Measurements from ENCODE around the gene CENPF.
"Not testable (repeated sequence)": the region's sequence is repeated elsewhere in the genome, so short reads cannot be mapped to it uniquely, and the experiment has no call there.

Gene CENPF

GRCh38 chr1:214662223-214662785 lies 59.3 kb downstream of the CENPF start:
- DNase-seq (ENCODE audit: low spot score): no peak

DNA sequence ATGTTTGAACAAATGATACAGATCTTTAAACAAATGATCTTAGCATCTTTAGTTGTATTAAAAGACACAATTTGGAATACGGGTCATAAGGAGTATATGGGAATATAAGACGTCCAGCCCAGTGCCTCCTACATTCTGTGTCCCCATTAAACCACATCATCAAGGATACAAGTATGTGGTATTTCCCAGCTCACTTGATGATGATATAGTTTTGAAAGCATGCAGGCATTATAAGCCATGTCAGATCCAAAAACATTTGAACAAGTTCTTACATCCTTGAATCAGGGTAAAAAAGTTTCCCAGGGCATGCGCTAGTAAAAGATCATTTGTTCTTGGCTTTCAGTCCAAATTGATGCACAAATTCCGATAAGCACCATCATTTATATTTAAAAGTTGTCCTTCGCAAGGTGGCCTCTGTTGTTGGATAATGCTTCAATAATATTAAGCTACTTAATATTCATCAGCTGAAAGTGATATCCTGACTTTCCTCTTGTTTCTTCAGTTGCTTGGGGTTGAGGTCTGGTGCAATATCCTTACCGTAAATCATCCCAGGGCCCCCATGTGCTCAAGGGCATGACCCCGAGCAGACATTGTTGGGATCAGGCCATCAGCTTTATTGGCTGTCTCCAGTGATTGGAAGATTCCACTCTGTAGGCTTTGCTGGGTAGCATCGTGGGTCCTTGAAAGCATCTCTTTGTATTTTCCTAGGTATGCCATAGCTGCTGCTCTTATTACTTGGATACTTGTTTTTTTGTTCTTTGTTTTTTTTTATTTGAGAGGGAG lies 61.8 kb downstream of the CENPF start:
- DNase-seq (ENCODE audit: low spot score): no peak

- no peak for DNase-seq (ENCODE audit: low spot score)
These were observed 62.7 kb downstream of the CENPF start for GRCh38 chr1:214665606-214666110.

DNA sequence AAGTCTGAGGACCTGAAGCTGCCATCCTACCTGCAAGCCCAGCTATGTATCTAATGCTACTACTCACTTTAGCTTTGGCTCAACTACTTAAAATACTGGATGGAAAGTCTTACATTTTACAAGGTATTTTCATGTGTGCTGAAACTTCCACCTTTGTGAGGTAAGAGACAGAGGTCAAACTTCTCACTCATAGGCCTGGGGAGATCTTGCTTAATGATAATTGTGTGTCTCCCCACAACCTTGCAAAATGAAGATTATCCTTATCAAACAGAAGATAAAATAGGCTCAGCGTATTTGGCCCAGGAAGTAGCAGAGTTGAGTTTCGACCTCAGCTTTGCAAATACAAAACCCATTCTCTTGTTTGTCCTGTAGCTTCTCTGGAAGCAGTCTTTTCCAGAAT lies 63.7 kb downstream of the CENPF start:
- DNase-seq (ENCODE audit: low spot score): no peak

DNA sequence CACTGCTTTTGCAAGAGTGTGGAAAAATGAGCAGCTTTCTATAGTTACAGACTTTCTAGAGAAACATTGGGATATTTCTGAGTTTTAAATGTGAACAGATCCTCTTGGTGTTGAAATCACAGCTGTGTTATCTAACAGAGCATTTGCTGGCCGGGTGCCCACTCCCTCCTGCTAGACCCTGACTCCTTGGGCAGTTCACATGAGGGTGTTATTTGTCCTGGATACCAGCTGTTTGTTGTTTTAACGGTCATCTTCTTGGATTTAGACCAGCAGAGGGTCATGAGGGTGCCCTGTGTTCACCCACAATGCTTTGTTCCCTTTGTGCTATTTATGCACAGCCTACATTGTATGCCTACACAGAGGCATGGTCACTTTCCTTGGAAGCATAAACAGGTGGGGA lies 67.1 kb downstream of the CENPF start:
- no peak for DNase-seq (ENCODE audit: low spot score)

GRCh38 chr1:214673029-214673428 lies 70.0 kb downstream of the CENPF start:
- not testable (repeated sequence) for DNase-seq (ENCODE audit: low spot score)

GRCh38 chr1:214673576-214673975 lies 70.6 kb downstream of the CENPF start:
- no peak for DNase-seq (ENCODE audit: low spot score)

GRCh38 chr1:214675524-214675923 lies 72.5 kb downstream of the CENPF start:
- DNase-seq (ENCODE audit: low spot score): not testable (repeated sequence)

DNA sequence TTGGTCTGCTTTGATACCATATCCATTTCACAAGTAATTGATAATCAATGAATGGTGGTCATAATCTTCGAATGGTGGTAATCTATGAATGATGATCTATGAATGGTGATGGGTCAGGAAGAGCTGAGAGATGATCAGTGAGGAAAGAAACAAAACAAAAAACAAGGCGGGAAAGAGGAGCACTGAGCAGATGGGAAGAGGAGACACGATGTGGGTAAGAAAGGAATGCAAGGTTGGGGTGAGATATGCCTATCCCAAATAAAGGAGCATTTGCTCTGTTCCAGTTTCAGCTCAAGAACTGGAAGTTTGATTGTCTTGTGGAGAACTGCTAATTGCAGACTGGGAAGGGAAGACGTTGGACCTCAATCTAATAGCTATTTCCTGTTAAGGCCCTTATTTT lies 73.8 kb downstream of the CENPF start:
- DNase-seq (ENCODE audit: low spot score): no peak

GRCh38 chr1:214677945-214678344 lies 75.0 kb downstream of the CENPF start:
- no peak for DNase-seq (ENCODE audit: low spot score)

GRCh38 chr1:214678386-214678785 lies 75.4 kb downstream of the CENPF start:
- no peak for DNase-seq (ENCODE audit: low spot score)

DNA sequence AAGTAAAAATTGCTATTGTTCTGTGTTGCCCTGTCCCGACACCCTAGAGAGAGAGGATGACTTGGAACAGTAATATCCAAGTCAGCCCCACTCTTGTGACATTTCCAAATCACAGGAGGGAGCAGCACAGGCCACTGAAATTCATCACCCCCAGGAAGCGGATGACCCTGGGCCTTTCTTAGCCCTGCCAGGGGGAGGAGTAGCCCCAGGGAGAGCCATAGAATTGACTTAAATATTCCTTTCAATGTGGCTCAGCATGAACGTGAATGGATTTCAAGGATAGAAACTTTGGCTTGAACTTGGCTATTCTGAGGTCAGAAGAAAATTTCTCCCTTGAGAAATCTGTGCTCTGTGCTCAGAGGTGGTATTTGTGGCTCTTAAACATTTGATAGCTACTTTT lies 80.6 kb downstream of the CENPF start:
- no peak for DNase-seq (ENCODE audit: low spot score)

- DNase-seq (ENCODE audit: low spot score): no peak
These were observed 82.9 kb downstream of the CENPF start for GRCh38 chr1:214685906-214686305.

- DNase-seq (ENCODE audit: low spot score): no peak
These were observed 83.5 kb downstream of the CENPF start for GRCh38 chr1:214686497-214686896.

DNA sequence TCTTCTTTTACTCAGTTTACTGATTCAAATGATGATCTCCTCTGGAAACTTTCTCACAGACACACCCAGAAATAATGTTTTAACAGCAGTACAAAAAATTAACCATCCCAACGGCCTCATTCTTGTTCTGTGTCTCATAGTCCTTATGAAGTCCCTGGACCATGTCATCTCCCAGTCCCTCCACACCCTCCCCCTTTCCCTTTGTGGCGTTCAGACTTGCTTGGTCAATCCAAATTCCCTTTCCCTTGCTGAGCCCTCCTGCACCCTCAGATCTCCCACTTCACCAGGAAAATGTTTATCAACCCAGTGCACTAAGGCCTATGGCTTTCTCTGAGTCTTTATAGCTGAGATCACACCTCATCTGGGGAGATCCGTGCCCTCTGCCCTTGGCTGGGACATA lies 85.9 kb downstream of the CENPF start:
- DNase-seq (ENCODE audit: low spot score): no peak

DNA sequence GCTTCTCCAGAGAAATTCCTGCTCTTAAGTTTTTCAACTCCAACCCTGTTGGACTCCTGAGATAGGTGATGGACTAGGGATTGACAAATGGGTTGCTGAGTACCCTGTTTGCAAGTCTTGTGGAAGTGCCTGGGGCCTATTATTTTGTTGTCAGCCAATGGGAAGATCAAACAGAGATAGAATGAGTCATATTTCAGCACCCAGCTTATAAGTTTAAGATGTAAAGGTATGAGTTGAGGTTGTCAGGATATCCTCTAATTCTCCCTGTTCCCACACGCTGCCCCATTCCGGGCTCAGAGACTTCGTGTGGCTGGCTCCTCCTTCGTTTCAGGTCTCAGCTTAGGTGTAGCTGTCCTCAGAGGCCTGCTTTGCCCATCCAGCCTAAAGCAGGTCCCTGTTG lies 91.8 kb downstream of the CENPF start:
- DNase-seq (ENCODE audit: low spot score): no peak

DNA sequence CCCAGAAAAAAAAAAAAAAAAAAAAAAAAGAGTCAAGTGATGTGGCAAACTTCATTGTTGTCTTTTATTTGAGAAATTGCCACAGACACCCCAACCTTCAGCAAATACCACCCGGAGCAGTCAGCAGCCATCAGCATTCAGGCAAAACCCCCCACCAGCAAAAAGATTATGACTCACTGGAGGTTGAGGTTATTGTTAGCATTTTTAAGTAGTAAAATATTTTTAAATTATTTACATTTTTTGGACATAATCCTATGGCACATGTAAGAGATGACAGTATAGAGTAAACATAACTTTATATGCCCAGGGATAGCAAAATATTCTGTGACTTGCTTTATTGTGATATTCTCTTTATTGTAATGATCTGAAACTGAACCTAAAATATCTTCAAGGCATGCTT lies 95.6 kb downstream of the CENPF start:
- DNase-seq (ENCODE audit: low spot score): no peak

DNA sequence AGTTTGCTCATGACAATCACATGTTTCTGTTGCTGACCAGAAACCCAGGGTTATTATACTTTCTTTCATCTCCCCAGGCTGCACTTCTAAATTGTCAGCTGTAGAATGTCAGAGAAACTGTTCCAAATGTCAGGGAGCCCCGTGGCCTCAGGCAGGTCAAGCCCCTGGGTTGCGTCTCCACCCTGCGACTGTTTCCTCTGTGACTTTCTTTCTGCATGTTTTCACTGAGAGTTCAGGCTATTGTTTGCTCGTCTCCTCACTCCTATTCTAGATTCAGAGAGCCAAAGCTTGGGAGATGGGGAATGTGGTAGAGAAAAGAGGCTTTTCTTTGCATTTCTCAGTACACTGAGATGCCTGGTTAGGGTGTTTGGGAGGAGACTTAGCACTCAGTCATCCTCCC lies 97.4 kb downstream of the CENPF start:
- no peak for DNase-seq (ENCODE audit: low spot score)

DNA sequence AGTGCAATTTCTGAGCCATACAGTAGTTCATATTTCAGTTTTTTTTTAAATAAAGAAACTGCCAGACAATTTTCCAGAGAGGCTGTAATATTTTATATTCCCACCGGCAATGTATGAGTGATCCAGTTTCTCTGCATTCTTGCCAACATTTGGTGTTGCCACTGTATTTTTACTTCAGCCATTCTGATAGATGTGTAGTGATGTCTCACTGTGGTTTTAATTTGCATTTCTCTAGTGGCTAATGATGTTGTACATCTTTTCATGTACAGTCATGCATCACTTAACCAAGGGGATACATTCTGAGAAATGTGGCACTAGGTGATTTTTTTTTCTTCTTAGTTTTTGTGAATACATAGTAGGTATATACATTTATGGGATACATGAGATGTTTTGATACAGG lies 99.6 kb downstream of the CENPF start:
- no peak for DNase-seq (ENCODE audit: low spot score)

GRCh38 chr1:214707306-214708087 lies 104.5 kb downstream of the CENPF start:
- DNase-seq (ENCODE audit: low spot score): no peak

DNA sequence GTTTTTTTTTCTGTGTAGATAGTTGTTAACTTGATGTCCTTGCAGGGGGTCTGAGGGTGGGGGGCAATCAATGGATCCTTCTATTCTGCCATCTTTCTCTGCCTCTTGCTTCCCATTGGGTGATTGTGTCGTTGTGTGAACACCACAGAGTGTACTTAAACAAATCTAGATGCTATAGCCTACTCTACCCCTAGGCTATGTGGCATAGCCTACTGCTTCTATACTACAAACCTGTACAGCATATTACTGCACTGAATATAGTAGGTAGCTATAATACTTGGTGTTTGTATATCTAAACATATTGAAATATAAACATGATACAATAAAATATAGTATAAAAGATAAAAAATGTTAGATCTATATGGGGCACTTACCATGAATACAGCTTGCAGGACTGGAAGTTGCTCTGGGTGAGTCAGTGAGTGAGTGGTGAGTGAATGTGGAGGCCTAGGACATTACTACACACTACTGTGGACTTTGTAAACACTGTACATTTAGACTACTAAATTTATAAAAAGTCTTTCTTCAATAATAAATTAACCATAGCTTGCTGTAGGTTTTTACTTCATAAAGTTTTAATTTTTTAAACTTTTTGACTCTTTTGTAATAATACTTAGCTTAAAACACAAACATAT lies 105.4 kb downstream of the CENPF start:
- no peak for DNase-seq (ENCODE audit: low spot score)

DNA sequence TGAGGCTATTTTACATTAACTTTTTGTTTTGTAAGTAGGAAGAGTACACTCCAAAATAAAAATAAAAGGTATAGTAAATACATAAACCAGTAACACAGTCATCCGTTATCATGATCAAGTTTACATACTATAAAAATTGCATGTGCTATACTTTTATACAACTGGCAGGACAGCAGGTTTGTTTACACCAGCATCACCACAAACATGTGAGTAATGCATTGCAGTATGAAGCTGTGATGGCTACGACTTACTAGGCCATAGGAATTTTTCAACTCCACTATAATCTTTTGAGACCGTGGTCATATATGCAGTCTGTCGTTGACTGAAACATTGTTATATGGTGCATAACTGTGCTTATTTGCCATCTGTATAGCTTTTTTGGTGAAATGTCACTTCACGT lies 106.2 kb downstream of the CENPF start:
- DNase-seq (ENCODE audit: low spot score): no peak

DNA sequence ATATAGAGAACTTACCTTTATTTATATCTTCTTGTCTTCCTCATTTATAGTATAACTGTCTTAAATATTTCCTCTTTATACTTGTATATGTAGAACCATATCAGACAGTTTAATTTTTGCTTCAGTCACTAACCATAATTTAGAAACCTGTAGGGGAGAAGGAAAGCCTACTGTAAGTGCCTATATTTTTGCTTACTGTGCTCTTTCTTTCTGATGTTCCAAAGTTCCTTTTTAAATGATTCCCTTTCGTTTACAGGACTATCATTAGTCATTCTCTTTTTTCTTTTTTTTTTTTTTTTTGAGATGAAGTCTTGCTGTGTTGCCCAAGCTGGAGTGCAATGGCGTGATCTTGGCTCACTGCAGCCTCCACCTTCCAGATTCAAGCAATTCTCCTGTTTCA lies 109.7 kb downstream of the CENPF start:
- no peak for DNase-seq (ENCODE audit: low spot score)
